ENCODE measurements around the gene LCOR. TPM values are rescaled to one million over a fixed set of nuclear protein-coding genes. Genes with fewer than 3 reads are reported as not detected.

The LCOR gene
- total and polyA plus RNA-seq, 2 of the 13 experiments (the other 11 are each of a cell fraction or from before 2014, with no cell fraction given): 12.4 to 23.7 TPM

- no peak for TF ChIP-seq DNMT3B (CRISPR knock-in tag; conservative IDR thresholded peaks at IDR 0.05)
Measured at GRCh38 chr10:97043563-97043855, 211.4 kb downstream of the LCOR start (continued).

MicroRNAs encoded within 50 kb of the gene (microRNA counts, 767-probe panel; counts per million panel counts)
- not detected for microRNA hsa-miR-607

Small RNA genes within 50 kb of the gene (microRNA-seq; reads per million reads assigned to microRNA genes)
- not detected for gene MIR607

Small RNA genes within 50 kb of the gene (small RNA-seq; reads per million reads assigned to genes)
- gene HMGN2P35 (ENCODE audit: insufficient read depth in 2 of 3, insufficient read length in 3 of 3, low read depth in 2 of 3, low replicate concordance in 1 of 3): 0 reads per million in 3 experiments
- gene MIR607 (ENCODE audit: insufficient read depth in 2 of 3, insufficient read length in 3 of 3, low read depth in 2 of 3, low replicate concordance in 1 of 3): 0 reads per million in 3 experiments

Other genes starting within 250 kb of the LCOR start
- 86.8 and 120 TPM in 2 replicates for gene TM9SF3, start 245.3 kb upstream of the LCOR start, total RNA-seq (2016; rRNA removed; fragmentation: Illumina TruSeq; extraction: Trizol)
- 38.4 and 43.8 TPM in 2 replicates for gene TM9SF3, start 245.3 kb upstream of the LCOR start, polyA plus RNA-seq (2011; rRNA removed)
- gene PIK3AP1, start 111.8 kb upstream of the LCOR start, total RNA-seq (2016; rRNA removed; fragmentation: Illumina TruSeq; extraction: Trizol): 13.8 and 18.5 TPM in 2 replicates
- 3.6 and 4.6 TPM in 2 replicates for gene PIK3AP1, start 111.8 kb upstream of the LCOR start, polyA plus RNA-seq (2011; rRNA removed)